ENCODE measurements around the gene PAQR3. TPM values are rescaled to one million over a fixed set of nuclear protein-coding genes. Genes with fewer than 3 reads are reported as not detected.

PAQR3 gene
- total and polyA plus RNA-seq, 10 of the 15 experiments (the other 5 are each of a cell fraction or from before 2014, with no cell fraction given), result 2.2 to 25.4 (median 7.2) TPM

GRCh38 chr4:78953769-78954666, 14.8 kb upstream of the PAQR3 start:
- intact Hi-C loops (cut with micrococcal nuclease; ENCODE audit: unreplicated experiment) (loop anchor here (5.0 to 10.0 kb wide), 7 partner anchors 88 to 1371 kb away; no protein-coding TSS in a partner anchor), in situ Hi-C loops (cut with MboI) (loop anchor here (10.0 kb wide), 1 partner anchor 621 kb away; no protein-coding TSS in a partner anchor)
- ChIA-PET CTCF (interaction anchor here (0.7 to 5.2 kb wide), 20 partner anchors 12 to 1266 kb away, joined by 3 to 30 read pairs (median 8); partner anchors contain the start of gene PAQR3), SMC1A (ENCODE audit: uncharacterized antibody, unreplicated experiment) (interaction anchor here (0.6 to 4.4 kb wide), 12 partner anchors 10 to 1262 kb away, joined by 3 to 21 read pairs (median 8); partner anchors contain the start of gene PAQR3), RAD21 (ENCODE audit: unreplicated experiment) (interaction anchor here (0.6 to 2.4 kb wide), 3 partner anchors 544 to 1262 kb away, joined by 3 to 10 read pairs (median 7); no protein-coding TSS in a partner anchor), POLR2A (no interaction called here)
- TF ChIP-seq ASH2L (IDR thresholded peaks at IDR 0.05; ENCODE audit: borderline replicate concordance, low read depth) (no peak), CTCF (IDR thresholded peaks at IDR 0.05 in 2 of 3, conservative IDR thresholded peaks at IDR 0.05 in 1 of 3; ENCODE audit: control insufficient read depth in 2 of 3, extremely low read depth in 1 of 3, insufficient read depth in 1 of 3, low read depth in 3 of 3, low read length in 3 of 3) (peak; percentile 35 to 41 (median 36); a peak in 5 of 6 replicates), EED (IDR thresholded peaks at IDR 0.05; ENCODE audit: low read depth) (no peak), RAD21 (IDR thresholded peaks at IDR 0.05; ENCODE audit: insufficient read depth, low read depth, low read length) (peak; percentile 58)
- 9% methylated on average over 11 of the region's 11 CpGs for WGBS (ENCODE audit: insufficient coverage, insufficient replicate concordance, low lambda C conversion rate, missing lambda C conversion rate)
- Histone ChIP-seq H3K4me2 (ENCODE audit: control insufficient read depth, insufficient read depth) (no peak overlapping the region), H3K27me3 (replicated peaks in 1 of 2; ENCODE audit: control insufficient read depth in 2 of 2, insufficient read depth in 2 of 2, low read length in 1 of 2) (no peaks in the 10 kb centered on the region), H3K36me3 (ENCODE audit: control insufficient read depth in 2 of 2, insufficient read depth in 2 of 2, low read length in 1 of 2) (no peaks in the 10 kb centered on the region), H4K20me1 (ENCODE audit: control insufficient read depth, insufficient read depth) (no peaks in the 10 kb centered on the region), H3K4me3 (no peak overlapping the region), H3K79me2 (ENCODE audit: control insufficient read depth, insufficient read depth, low read length) (no peaks in the 10 kb centered on the region), H3K4me1 (ENCODE audit: control insufficient read depth, insufficient read depth, low read length) (no peaks in the 10 kb centered on the region), H3K9me3 (replicated peaks; ENCODE audit: control insufficient read depth, insufficient read depth, low read length) (no peaks in the 10 kb centered on the region), H3K27ac (ENCODE audit: control insufficient read depth, insufficient read depth) (no peak overlapping the region), H3K9ac (ENCODE audit: control insufficient read depth, insufficient read depth, low read length) (no peak overlapping the region), H2AFZ (ENCODE audit: control insufficient read depth, low read depth, low read length) (no peak overlapping the region)
- FAIRE-seq (no peak), DNase-seq (ENCODE audit: low read depth, low spot score) (no peak), ATAC-seq (peak; percentile 53)
- no TSS peak for BruUV-seq (replicated peaks)

Measured in GM12878 (cell line).